GM12891 (cell line): ENCODE data around the gene MSI2.

Source experiments
- POLR2A ChIP-seq: IDR thresholded peaks from 2 replicates; pipeline ENCODE4 v1.6.1; 2011; ENCODE audit warnings: low read depth, low read length, control low read depth
- POLR2AphosphoS5 ChIP-seq: IDR thresholded peaks from 2 replicates; pipeline ENCODE4 v1.6.1; 2011; ENCODE audit warnings: low read depth, low read length, control low read depth
- TAF1 ChIP-seq: IDR thresholded peaks from 2 replicates; pipeline ENCODE4 v1.6.1; 2011; ENCODE audit warnings: low read depth, low read length, control low read depth

GRCh38 chr17:57521606-57522005, 265.3 kb downstream of the MSI2 start:
- no peak for TF ChIP-seq POLR2AphosphoS5
- TF ChIP-seq TAF1: no peak
- TF ChIP-seq POLR2A: no peak
